ENCODE results near the gene SLC22A31.
A peak's percentile ranks its signal among the peaks of the same experiment; 100 is the strongest.
"Not testable (repeated sequence)": the region's sequence is repeated elsewhere in the genome, so short reads cannot be mapped to it uniquely, and the experiment has no call there.

The SLC22A31 gene

GRCh38 chr16:89200124-89200849, at the start of gene SLC22A31:
SLC22A31 (minus strand) TSS chr16:89200537; CDS start chr16:89200501, 36 bp downstream.
- DNase-seq (ENCODE audit: extremely low read depth in 1 of 2, low read depth in 1 of 2): no peak

- no peak for DNase-seq (ENCODE audit: extremely low read depth in 1 of 2, low read depth in 1 of 2)
Observed at GRCh38 chr16:89248196-89248982, 48.1 kb upstream of the SLC22A31 start.

- DNase-seq (ENCODE audit: extremely low read depth in 1 of 2, low read depth in 1 of 2): peak in 1 of 2 donors; percentile 21
Observed at GRCh38 chr16:89247734-89248075, 47.4 kb upstream of the SLC22A31 start.

GRCh38 chr16:89246903-89247733, 46.8 kb upstream of the SLC22A31 start:
- peak; percentile 92 to 98 for DNase-seq (ENCODE audit: extremely low read depth in 1 of 2, low read depth in 1 of 2)

- DNase-seq (ENCODE audit: extremely low read depth in 1 of 2, low read depth in 1 of 2): no peak
Observed at GRCh38 chr16:89246383-89246902, 46.1 kb upstream of the SLC22A31 start.

- DNase-seq (ENCODE audit: extremely low read depth in 1 of 2, low read depth in 1 of 2): no peak
Observed at GRCh38 chr16:89244754-89245153, 44.4 kb upstream of the SLC22A31 start.

GRCh38 chr16:89244264-89244663, 43.9 kb upstream of the SLC22A31 start:
- DNase-seq (ENCODE audit: extremely low read depth in 1 of 2, low read depth in 1 of 2): not testable (repeated sequence)

- no peak for DNase-seq (ENCODE audit: extremely low read depth in 1 of 2, low read depth in 1 of 2)
Observed at GRCh38 chr16:89243664-89244063, 43.3 kb upstream of the SLC22A31 start.

- no peak for DNase-seq (ENCODE audit: extremely low read depth in 1 of 2, low read depth in 1 of 2)
Observed at GRCh38 chr16:89242795-89243200, 42.5 kb upstream of the SLC22A31 start.

- DNase-seq (ENCODE audit: extremely low read depth in 1 of 2, low read depth in 1 of 2): peak; percentile 53 to 78
Observed at GRCh38 chr16:89241187-89242007, 41.1 kb upstream of the SLC22A31 start.

- DNase-seq (ENCODE audit: extremely low read depth in 1 of 2, low read depth in 1 of 2): no peak
Observed at GRCh38 chr16:89237733-89238132, 37.4 kb upstream of the SLC22A31 start.

- DNase-seq (ENCODE audit: extremely low read depth in 1 of 2, low read depth in 1 of 2): no peak
Observed at GRCh38 chr16:89233678-89234490, 33.5 kb upstream of the SLC22A31 start.

GRCh38 chr16:89232107-89232506, 31.8 kb upstream of the SLC22A31 start:
- no peak for DNase-seq (ENCODE audit: extremely low read depth in 1 of 2, low read depth in 1 of 2)

GRCh38 chr16:89230255-89230654, 29.9 kb upstream of the SLC22A31 start:
- DNase-seq (ENCODE audit: extremely low read depth in 1 of 2, low read depth in 1 of 2): no peak

- DNase-seq (ENCODE audit: extremely low read depth in 1 of 2, low read depth in 1 of 2): no peak
Observed at GRCh38 chr16:89224665-89225064, 24.3 kb upstream of the SLC22A31 start.

- no peak for DNase-seq (ENCODE audit: extremely low read depth in 1 of 2, low read depth in 1 of 2)
Observed at GRCh38 chr16:89222931-89223330, 22.6 kb upstream of the SLC22A31 start.

- no peak for DNase-seq (ENCODE audit: extremely low read depth in 1 of 2, low read depth in 1 of 2)
Observed at GRCh38 chr16:89221604-89222003, 21.3 kb upstream of the SLC22A31 start.

- no peak for DNase-seq (ENCODE audit: extremely low read depth in 1 of 2, low read depth in 1 of 2)
Observed at GRCh38 chr16:89219365-89219764, 19.0 kb upstream of the SLC22A31 start.

All from activated CD8-positive, alpha-beta memory T cell treated with anti-CD3 and anti-CD28 coated beads for 1 hour (primary cell).